SK-N-SH treated with all-trans-retinoic acid at 6 μM for 48 hours (cell line): Measurements from ENCODE around the gene RGR.

Experiments
- ARNTL ChIP-seq: fragments of 450-650 bp; formaldehyde crosslinking; IDR thresholded peaks from 2 replicates; pipeline ENCODE4 v1.5.0; 2020; ENCODE audit warnings: low read depth, mild to moderate bottlenecking, moderate library complexity, borderline replicate concordance
- CSDC2 ChIP-seq: fragments of 250-450 bp; sonication (Bioruptor Pico); IDR thresholded peaks from 2 replicates; pipeline ENCODE4 v1.5.0; 2020; ENCODE audit warnings: mild to moderate bottlenecking, moderate library complexity
- GLIS3 ChIP-seq: fragments of 250-450 bp; sonication (Bioruptor Pico); IDR thresholded peaks from 2 replicates; pipeline ENCODE4 v1.5.0; 2020; ENCODE audit warnings: mild to moderate bottlenecking, moderate library complexity
- RARB ChIP-seq: fragments of 250-450 bp; sonication (Bioruptor Pico); IDR thresholded peaks from 2 replicates; pipeline ENCODE4 v1.8.0; 2021; ENCODE audit warnings: mild to moderate bottlenecking, moderate library complexity
- TCF4 ChIP-seq: fragments of 250-450 bp; sonication (Bioruptor Pico); IDR thresholded peaks from 2 replicates; pipeline ENCODE4 v1.8.0; 2021; ENCODE audit warnings: mild to moderate bottlenecking, moderate library complexity, borderline replicate concordance
- ZFP30 ChIP-seq: fragments of 450-650 bp; formaldehyde crosslinking; IDR thresholded peaks from 2 replicates; pipeline ENCODE4 v1.5.0; 2022; ENCODE audit warnings: mild to moderate bottlenecking, moderate library complexity
- ZNF565 ChIP-seq: fragments of 450-650 bp; formaldehyde crosslinking; conservative IDR thresholded peaks from 2 replicates; pipeline ENCODE4 v1.5.0; 2020; ENCODE audit warnings: low read depth, mild to moderate bottlenecking, moderate library complexity
- ZNF70 ChIP-seq: fragments of 450-650 bp; formaldehyde crosslinking; IDR thresholded peaks from 2 replicates; pipeline ENCODE4 v1.5.0; 2020; ENCODE audit warnings: mild to moderate bottlenecking, moderate library complexity
- TF ChIP-seq, protein P1 (sequence below): fragments of 250-450 bp; sonication (Bioruptor Pico); IDR thresholded peaks from 2 replicates; pipeline ENCODE4 v1.8.0; 2020; ENCODE audit warnings: mild to moderate bottlenecking, moderate library complexity, borderline replicate concordance
- TF ChIP-seq, protein P2 (sequence below): fragments of 250-450 bp; sonication (Bioruptor Pico); IDR thresholded peaks from 2 replicates; pipeline ENCODE4 v1.5.1; 2020; ENCODE audit warnings: low read depth, mild to moderate bottlenecking, moderate library complexity

DNA sequence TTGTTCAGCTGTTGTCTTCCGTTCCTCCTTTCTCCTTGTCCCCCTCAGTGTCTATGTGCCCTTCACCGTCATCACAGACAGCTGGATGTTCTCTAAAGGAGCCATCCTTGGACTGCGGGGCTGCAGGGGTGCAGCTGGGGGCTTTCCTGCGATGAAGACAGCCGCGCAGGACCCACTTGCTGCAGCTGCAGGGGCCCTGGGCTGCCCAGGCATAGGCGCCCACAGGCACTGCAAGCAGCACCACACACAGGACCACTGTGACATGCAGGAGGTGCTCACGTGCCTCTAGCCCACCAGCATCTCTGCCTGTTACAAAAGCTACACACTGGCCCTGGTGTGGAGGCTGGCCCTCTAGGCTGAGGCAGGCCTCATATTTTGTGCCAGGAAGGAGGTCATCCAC is 22.9 kb upstream of the RGR start:
- TF ChIP-seq CSDC2 (CRISPR knock-in tag) (no peak), ZNF565 (CRISPR knock-in tag) (no peak), RARB (CRISPR knock-in tag) (no peak), ARNTL (CRISPR knock-in tag) (no peak), ZNF70 (CRISPR knock-in tag) (no peak), ZFP30 (CRISPR knock-in tag) (no peak), GLIS3 (CRISPR knock-in tag) (no peak), TCF4 (CRISPR knock-in tag) (no peak)
- TF ChIP-seq, protein P1, sequence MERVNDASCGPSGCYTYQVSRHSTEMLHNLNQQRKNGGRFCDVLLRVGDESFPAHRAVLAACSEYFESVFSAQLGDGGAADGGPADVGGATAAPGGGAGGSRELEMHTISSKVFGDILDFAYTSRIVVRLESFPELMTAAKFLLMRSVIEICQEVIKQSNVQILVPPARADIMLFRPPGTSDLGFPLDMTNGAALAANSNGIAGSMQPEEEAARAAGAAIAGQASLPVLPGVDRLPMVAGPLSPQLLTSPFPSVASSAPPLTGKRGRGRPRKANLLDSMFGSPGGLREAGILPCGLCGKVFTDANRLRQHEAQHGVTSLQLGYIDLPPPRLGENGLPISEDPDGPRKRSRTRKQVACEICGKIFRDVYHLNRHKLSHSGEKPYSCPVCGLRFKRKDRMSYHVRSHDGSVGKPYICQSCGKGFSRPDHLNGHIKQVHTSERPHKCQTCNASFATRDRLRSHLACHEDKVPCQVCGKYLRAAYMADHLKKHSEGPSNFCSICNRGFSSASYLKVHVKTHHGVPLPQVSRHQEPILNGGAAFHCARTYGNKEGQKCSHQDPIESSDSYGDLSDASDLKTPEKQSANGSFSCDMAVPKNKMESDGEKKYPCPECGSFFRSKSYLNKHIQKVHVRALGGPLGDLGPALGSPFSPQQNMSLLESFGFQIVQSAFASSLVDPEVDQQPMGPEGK (CRISPR knock-in tag): no peak
- TF ChIP-seq, protein P2, sequence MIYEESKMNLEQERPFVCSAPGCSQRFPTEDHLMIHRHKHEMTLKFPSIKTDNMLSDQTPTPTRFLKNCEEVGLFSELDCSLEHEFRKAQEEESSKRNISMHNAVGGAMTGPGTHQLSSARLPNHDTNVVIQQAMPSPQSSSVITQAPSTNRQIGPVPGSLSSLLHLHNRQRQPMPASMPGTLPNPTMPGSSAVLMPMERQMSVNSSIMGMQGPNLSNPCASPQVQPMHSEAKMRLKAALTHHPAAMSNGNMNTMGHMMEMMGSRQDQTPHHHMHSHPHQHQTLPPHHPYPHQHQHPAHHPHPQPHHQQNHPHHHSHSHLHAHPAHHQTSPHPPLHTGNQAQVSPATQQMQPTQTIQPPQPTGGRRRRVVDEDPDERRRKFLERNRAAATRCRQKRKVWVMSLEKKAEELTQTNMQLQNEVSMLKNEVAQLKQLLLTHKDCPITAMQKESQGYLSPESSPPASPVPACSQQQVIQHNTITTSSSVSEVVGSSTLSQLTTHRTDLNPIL (CRISPR knock-in tag): no peak
